HG03342 (cell line): ENCODE results near the gene SLC9A7.

ENCODE experiments used
- ATAC-seq: cut with Tn5 transposase; IDR thresholded peaks from one replicate; pipeline ENCODE4 v1.9.1; 2021; ENCODE audit warnings: mild to moderate bottlenecking, moderate library complexity; ENCODE audit not compliant: unreplicated experiment

SLC9A7 gene

DNA sequence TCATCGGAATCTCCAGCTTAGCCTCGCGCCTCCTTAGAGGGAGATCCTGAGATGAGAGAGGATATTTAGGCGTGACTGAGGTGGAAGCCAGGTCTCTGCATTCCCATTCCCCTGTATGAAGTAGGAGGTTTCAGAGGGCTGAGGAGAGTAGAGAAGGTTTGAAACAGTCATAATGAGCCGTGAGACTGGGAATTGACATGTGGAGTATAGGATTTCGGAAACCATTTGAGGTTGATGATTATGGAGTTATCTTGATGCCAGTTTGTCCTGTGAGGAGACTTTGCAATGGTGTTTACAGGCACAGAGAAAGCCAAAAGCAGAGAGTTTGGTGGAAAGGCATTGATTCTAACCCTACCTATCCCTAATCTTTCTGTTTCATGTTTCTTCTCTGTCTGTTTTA lies 183.3 kb downstream of the SLC9A7 start:
- ATAC-seq: no peak

DNA sequence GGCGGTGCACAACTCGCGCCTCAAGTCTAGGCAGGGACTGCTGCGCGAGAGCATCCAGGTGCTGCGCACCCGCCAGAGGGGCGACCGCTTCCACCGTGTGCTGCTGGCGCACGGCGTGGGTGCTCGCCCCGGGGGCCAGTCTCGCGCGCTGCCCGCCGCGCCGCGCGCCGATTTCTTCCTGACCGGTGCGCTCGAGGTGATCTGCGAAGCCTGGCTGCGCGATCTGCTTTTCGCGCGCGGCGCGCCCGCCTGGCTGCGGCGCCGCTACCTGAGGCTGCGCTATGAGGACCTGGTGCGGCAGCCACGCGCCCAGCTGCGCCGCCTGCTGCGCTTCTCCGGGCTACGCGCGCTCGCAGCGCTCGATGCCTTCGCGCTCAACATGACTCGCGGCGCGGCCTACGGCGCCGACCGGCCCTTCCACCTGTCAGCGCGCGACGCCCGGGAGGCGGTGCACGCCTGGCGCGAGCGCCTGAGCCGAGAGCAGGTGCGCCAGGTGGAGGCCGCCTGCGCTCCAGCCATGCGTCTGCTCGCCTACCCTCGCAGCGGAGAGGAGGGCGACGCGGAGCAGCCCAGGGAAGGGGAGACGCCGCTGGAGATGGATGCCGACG lies 184.0 kb downstream of the SLC9A7 start:
- no peak for ATAC-seq

DNA sequence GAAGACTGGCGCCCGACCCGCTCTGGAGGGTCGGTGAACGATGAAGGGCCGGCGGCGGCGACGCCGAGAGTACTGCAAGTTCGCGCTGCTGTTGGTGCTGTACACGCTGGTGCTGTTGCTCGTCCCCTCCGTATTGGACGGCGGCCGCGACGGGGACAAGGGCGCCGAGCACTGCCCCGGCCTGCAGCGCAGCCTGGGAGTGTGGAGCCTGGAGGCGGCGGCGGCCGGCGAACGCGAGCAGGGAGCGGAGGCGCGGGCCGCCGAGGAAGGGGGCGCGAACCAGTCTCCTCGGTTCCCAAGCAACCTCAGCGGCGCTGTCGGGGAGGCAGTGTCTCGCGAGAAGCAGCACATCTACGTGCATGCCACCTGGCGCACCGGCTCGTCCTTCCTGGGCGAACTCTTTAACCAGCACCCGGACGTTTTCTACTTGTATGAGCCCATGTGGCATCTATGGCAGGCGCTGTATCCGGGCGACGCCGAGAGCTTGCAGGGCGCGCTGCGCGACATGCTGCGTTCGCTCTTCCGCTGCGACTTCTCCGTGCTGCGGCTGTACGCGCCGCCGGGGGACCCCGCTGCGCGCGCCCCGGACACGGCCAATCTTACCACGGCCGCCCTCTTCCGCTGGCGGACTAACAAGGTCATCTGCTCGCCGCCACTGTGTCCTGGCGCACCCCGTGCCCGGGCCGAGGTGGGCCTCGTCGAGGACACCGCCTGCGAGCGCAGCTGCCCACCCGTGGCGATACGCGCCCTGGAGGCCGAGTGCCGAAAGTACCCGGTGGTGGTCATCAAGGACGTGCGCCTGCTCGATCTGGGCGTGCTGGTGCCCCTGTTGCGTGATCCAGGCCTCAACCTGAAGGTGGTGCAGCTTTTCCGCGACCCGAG lies 184.8 kb downstream of the SLC9A7 start:
- no peak for ATAC-seq

- ATAC-seq: peak; percentile 30
Measured at GRCh38 chrX:46573331-46573891, 185.5 kb downstream of the SLC9A7 start, which contains the start of gene CHST7. Gene CHST7 (plus strand): TSS chrX:46573765. CDS start chrX:46573932, 167 bp downstream.

- ATAC-seq: peak; percentile 50
Measured at GRCh38 chrX:46572340-46572936, 186.5 kb downstream of the SLC9A7 start.

DNA sequence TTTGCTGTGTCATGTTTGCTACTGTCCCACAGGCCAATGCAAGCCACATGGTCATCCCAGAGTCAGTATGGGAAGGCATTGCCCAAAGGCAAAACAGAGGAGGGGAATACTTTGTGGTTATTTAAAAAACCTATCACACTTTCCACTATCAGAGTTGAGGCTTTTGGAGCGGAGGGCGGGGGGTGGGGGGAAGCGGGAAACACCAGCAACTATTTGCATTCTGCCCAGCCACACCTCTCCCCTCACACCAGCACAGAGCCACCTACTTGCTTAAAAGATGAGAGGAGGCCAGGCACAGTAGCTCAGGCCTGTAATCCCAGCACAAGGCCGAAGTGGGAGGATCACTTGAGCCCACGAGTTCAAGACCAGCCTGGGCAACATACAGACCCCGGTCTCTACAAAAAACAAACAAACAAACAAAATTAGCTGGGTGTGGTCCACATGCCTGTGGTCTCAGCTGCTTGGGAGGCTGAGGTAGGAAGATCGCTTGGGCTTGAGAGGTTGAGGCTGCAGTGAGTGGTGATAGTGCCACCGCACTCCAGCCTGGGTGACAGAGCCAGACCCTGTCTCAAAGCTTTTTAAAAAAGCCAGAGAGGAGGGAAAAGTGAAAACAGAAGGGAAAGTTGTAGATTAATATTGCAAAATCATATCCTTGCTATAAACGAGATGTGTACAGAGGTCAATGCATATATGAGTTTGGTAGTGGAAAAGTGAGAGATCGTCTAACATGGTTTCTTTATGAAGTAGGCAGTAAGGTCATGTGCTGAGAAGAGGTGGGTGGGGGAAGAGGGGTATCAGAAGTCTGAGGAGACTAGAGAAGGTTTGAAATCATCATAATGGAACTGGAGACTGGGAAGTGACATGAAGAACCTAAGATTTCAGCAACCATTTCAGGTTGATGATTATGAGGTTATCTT lies 187.2 kb downstream of the SLC9A7 start:
- ATAC-seq: no peak

- no peak for ATAC-seq
Measured at GRCh38 chrX:46569621-46570020, 189.3 kb downstream of the SLC9A7 start.

- no peak for ATAC-seq
Measured at GRCh38 chrX:46567388-46567787, 191.5 kb downstream of the SLC9A7 start.

DNA sequence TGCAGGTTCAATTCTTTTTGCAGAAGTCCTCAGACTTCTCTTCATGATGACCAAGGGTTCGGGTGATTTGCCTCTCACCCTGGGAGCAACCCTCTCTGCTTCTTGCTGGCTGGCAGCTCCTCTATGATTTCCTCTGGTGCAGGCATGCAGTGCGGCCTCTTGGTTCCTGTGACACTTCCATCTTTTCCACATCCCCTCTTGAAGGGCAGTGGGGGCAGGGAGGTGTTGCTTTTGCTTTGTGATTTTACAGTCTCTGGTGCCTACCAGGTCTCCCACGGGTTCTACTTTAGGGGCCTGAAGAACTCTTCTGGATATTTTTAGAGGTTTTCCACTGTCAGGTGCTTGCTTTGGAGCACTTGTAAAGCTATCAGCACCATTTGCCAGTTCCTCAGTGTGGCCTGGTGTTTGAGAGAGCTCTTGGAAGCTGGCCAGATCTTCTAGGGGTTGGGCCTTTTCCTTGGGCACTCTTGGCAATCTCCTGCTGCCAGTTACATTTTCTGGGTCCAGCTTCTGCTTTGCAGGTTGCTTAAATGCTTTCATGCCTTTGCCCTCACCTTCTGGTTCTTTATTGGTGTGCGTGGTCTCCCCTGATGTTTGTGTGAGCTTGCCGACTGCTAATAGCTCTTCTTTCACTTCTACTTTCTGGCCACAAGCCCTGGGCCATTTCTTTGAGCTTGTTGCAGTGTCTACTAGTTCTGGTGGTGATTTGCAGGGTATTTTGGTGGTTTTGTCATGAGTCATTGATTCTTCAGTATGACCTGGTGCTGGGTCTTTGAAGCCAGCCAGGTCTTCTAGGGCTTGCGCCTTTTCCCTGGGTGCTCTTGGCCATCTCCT lies 196.9 kb downstream of the SLC9A7 start:
- ATAC-seq: peak; percentile 99

- ATAC-seq: no peak
Measured at GRCh38 chrX:46559062-46559461, 199.9 kb downstream of the SLC9A7 start.

- ATAC-seq: no peak
Measured at GRCh38 chrX:46554942-46555341, 204.0 kb downstream of the SLC9A7 start.

GRCh38 chrX:46553935-46554334 lies 205.0 kb downstream of the SLC9A7 start:
- no peak for ATAC-seq

DNA sequence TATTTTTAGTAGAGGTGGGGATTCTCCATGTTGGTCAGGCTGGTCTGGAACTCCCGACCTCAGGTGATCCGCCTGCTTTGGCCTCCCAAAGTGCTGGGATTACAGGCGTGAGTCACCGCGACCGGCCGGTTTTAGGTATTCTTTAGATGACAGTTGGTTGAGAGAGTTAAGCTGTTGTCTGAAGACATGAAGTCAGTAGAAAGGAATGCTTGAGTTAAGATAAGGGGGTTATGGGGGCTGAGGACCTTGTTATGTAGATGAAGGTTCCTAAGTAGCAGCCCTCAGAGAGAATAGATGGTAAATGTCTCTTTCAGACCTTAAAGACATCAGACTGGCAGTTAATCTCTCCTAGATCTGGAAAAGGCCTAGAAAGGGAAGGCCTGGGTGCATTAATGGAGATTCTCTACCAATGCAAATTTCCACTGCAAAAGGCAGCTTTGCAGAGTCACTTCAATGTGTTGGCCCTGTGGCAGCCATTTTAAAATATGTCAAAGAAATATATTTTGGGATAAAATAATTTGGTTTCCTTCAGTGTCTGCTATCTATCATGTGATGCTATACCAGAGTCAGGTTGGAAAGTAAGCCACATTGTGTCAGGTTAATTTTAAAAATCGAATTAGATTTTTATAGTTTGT lies 207.3 kb downstream of the SLC9A7 start:
- ATAC-seq: no peak

DNA sequence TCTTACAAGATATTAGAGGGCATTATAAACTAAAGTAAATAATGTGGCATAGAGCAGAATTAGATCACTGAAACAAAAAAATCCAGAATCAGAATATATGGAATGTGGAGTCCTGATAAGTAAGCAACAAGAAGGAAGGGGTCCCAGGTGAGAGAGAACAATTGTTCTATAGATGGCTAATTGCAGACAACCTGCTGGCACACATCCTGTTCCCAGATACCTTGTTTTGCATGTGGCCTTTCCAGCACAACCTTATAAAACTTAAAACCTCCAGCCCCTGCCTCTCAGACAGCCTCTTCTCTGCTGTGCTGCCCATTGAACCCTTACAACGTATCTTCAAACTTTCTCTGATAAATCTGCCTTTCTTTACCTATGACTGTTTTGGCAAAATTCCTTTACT lies 209.0 kb downstream of the SLC9A7 start:
- ATAC-seq: no peak
